Tibial nerve (tissue), 4 donors: Measurements from ENCODE around the gene PPA2. TPM values are rescaled to one million over a fixed set of nuclear protein-coding genes. Genes with fewer than 3 reads are reported as not detected.
"Not testable (repeated sequence)": the region's sequence is repeated elsewhere in the genome, so short reads cannot be mapped to it uniquely, and the experiment has no call there.

Experiments used
- DNase-seq, 2 donors: peaks; one replicate each; pipeline ENCODE4 v3.0.0-alpha.2; 2019; ENCODE audit warnings: low spot score in 2 of 2
- H3K27ac ChIP-seq, 4 donors: fragments of 200-600 bp; sonication (generic) in 3 of 4; one replicate each; pipeline ENCODE4 v1.5.1; 2017 to 2019; ENCODE audit warnings: mild to moderate bottlenecking in 1 of 4
- H3K27me3 ChIP-seq, 2 donors: fragments of 200-600 bp; sonication (generic) in 1 of 2; one replicate each; pipeline versions ENCODE4 v1.5.1 to v1.6.0; 2017 to 2019
- H3K36me3 ChIP-seq, 3 donors: fragments of 200-600 bp; sonication (generic); one replicate each; pipeline ENCODE4 v1.5.1; 2018 to 2019
- H3K4me1 ChIP-seq, 4 donors: fragments of 200-600 bp; sonication (generic) in 3 of 4; one replicate each; pipeline ENCODE4 v1.5.1; 2017 to 2019
- H3K4me3 ChIP-seq, 4 donors: fragments of 200-600 bp; sonication (generic) in 3 of 4; one replicate each; pipeline ENCODE4 v1.5.1; 2017 to 2019; ENCODE audit warnings: mild to moderate bottlenecking in 1 of 4, moderate library complexity in 1 of 4
- H3K9me3 ChIP-seq, 4 donors: fragments of 200-600 bp; sonication (generic) in 3 of 4; one replicate each; pipeline ENCODE4 v1.5.1; 2017 to 2019
- EP300 ChIP-seq, 2 donors: sonication (generic); formaldehyde crosslinking; IDR thresholded peaks; one replicate each; pipeline ENCODE4 v1.6.1; 2017; ENCODE audit warnings: antibody characterized with exemption in 2 of 2, mild to moderate bottlenecking in 1 of 2
- POLR2A ChIP-seq, 2 donors: fragments of 450-650 bp; IDR thresholded peaks; one replicate each; pipeline ENCODE4 v1.6.1; 2017; ENCODE audit warnings: antibody characterized with exemption in 2 of 2, mild to moderate bottlenecking in 2 of 2, moderate library complexity in 2 of 2
- WGBS, 2 donors: methylation state at CpG; one replicate each; pipeline ENCODE4 v1.1.5; 2018; 5-methylcytosine and 5-hydroxymethylcytosine counted together
- total RNA-seq, 4 donors: library from RNA; depleted of rRNA; stranded (reverse); fragments of >200 nt; gene quantifications; one replicate each; pipeline ENCODE4 v1.1.0, GENCODE V29; 2016
- TF ChIP-seq, protein P1 (sequence below), 5 experiments: fragments of 200-600 bp in 3 of 5; fragments of 450-650 bp in 2 of 5; sonication (generic) in 3 of 5; IDR thresholded peaks; one replicate each; pipeline ENCODE4 v1.5.1; 2016 to 2019; ENCODE audit warnings: antibody characterized with exemption in 5 of 5, mild to moderate bottlenecking in 3 of 5, moderate library complexity in 2 of 5

The PPA2 gene
- total RNA-seq, 4 donors from 2014 or later, result 69.9 to 106 (median 84.7) TPM

- no peaks in the 10 kb centered on the region for H3K27me3 ChIP-seq
- H3K36me3 ChIP-seq, result peaks cover 0 to 50% (median 9%) of the 10 kb centered on the region in 3 donors
- WGBS, 2 donors, result 89 to 96% methylated on average over 15 of the region's 15 CpGs
- no peaks in the 10 kb centered on the region for H3K4me1 ChIP-seq
- no peak overlapping the region for H3K27ac ChIP-seq
- peaks cover 0 to 19% (median 2%) of the 10 kb centered on the region in 4 donors for H3K9me3 ChIP-seq
- no peak for DNase-seq
- TF ChIP-seq POLR2A (IDR thresholded peaks at IDR 0.05) (no peak), EP300 (IDR thresholded peaks at IDR 0.05) (no peak)
- TF ChIP-seq, protein P1, sequence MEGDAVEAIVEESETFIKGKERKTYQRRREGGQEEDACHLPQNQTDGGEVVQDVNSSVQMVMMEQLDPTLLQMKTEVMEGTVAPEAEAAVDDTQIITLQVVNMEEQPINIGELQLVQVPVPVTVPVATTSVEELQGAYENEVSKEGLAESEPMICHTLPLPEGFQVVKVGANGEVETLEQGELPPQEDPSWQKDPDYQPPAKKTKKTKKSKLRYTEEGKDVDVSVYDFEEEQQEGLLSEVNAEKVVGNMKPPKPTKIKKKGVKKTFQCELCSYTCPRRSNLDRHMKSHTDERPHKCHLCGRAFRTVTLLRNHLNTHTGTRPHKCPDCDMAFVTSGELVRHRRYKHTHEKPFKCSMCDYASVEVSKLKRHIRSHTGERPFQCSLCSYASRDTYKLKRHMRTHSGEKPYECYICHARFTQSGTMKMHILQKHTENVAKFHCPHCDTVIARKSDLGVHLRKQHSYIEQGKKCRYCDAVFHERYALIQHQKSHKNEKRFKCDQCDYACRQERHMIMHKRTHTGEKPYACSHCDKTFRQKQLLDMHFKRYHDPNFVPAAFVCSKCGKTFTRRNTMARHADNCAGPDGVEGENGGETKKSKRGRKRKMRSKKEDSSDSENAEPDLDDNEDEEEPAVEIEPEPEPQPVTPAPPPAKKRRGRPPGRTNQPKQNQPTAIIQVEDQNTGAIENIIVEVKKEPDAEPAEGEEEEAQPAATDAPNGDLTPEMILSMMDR (IDR thresholded peaks at IDR 0.05), result no peak
- no peak overlapping the region for H3K4me3 ChIP-seq
Measured at GRCh38 chr4:105414316-105414715, 59.5 kb downstream of the PPA2 start.

DNA sequence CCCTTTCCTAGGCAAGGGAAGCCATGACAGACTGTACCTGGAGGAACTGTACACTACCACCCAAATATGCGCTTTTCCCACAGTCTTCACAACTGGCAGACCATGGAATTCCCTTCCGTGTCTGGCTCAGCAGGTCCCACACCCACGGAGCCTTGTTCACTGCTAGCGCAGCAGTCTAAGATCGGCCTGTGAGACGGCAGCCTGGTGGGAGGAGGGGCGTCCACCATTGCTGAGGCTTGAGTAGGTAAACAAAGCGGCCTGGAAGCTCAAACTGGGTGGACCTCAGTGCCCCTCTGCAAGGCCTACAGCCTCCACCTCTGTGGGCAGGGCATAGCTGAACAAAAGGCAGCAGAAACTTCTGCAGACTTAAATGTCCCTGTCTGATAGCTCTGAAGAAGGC, 64.7 kb downstream of the PPA2 start:
- Histone ChIP-seq H3K9me3 (peaks cover 0 to 26% (median 8%) of the 10 kb centered on the region in 4 donors), H3K36me3 (peaks cover 0 to 75% (median 5%) of the 10 kb centered on the region in 3 donors)
- not testable (repeated sequence) for H3K4me1 ChIP-seq, H3K27me3 ChIP-seq, H3K4me3 ChIP-seq, H3K27ac ChIP-seq, DNase-seq
- 93 to 96% methylated on average over 8 of the region's 8 CpGs for WGBS, 2 donors

DNA sequence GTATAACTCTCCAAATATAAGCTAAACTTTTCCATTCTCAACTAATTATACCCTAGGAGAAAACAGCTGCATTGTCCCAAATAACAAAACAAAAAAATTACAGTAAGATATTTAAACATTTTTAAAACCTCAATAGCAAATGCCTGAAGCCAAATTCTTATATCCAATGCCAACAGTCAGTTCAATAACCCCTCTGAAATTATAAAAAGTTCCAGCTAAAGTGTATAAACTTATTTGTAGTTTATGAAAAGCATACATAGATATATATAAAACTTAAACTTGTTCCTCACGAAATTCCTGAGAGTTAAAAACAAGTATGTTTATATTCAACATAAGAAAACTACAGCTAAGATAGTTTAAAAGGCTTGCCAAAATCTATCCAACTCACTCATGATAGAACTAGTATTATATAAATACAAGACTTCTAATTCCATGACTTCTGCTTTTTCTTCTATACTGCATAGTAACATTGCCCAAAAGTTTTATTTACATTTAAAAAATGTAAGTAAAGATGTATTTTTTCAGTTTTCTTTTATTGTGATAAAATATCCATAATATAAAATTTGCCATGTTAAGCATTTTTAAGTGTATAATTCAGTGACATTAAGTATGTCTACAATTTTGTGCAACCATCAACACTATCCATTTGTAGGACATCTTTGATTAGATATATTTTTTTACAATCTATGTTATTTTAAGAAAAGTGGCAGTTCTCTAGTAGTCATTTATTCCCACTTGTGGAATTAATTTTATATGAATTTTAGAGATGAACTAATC, 72.8 kb downstream of the PPA2 start:
- no peaks in the 10 kb centered on the region for H3K27me3 ChIP-seq
- H3K9me3 ChIP-seq, result peaks cover 0 to 13% (median 4%) of the 10 kb centered on the region in 4 donors
- DNase-seq, result no peak
- WGBS, 2 donors, result 55 to 65% methylated on average over 1 of the region's 1 CpG
- H3K36me3 ChIP-seq, result peaks cover 0 to 41% (median 5%) of the 10 kb centered on the region in 3 donors
- H3K4me3 ChIP-seq, result no peak overlapping the region
- no peaks in the 10 kb centered on the region for H3K4me1 ChIP-seq
- no peak overlapping the region for H3K27ac ChIP-seq
- TF ChIP-seq, protein P1 (IDR thresholded peaks at IDR 0.05), result no peak
- TF ChIP-seq EP300 (IDR thresholded peaks at IDR 0.05) (no peak), POLR2A (IDR thresholded peaks at IDR 0.05) (no peak)

GRCh38 chr4:105399532-105400161, 74.2 kb downstream of the PPA2 start:
- WGBS, 2 donors, result 91 to 92% methylated on average over 2 of the region's 2 CpGs
- Histone ChIP-seq H3K27ac (no peak overlapping the region), H3K36me3 (peaks cover 0 to 39% (median 0%) of the 10 kb centered on the region in 3 donors), H3K4me1 (no peaks in the 10 kb centered on the region), H3K9me3 (peaks cover 0 to 6% (median 2%) of the 10 kb centered on the region in 4 donors), H3K4me3 (no peak overlapping the region), H3K27me3 (no peaks in the 10 kb centered on the region)
- no peak for DNase-seq
- TF ChIP-seq EP300 (IDR thresholded peaks at IDR 0.05) (no peak), POLR2A (IDR thresholded peaks at IDR 0.05) (no peak)
- TF ChIP-seq, protein P1 (IDR thresholded peaks at IDR 0.05), result no peak

DNA sequence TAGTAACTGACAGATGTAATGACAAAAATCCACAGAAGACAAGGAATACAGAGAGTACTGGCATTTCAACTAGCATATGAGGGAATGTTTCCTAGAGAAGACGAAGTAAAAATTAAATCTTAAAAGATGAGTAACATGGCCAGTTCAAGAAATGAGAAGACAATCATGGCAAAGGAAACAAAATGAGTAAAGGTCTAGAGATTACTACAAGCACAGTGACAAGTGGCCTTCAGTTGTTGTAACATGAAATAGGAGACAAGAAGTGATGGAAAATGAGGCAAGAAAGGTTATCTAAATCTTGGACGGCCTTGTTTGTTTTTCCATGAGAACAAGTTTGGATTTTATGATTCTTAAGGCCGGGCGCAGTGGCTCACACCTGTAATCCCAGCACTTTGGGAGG, 81.0 kb downstream of the PPA2 start:
- Histone ChIP-seq H3K27me3 (no peaks in the 10 kb centered on the region), H3K36me3 (peaks cover 0 to 49% (median 0%) of the 10 kb centered on the region in 3 donors), H3K9me3 (no peaks in the 10 kb centered on the region), H3K4me3 (no peak overlapping the region), H3K27ac (no peak overlapping the region), H3K4me1 (no peaks in the 10 kb centered on the region)
- no peak for DNase-seq
- WGBS, 2 donors, result 78 to 84% methylated on average over 4 of the region's 4 CpGs
- TF ChIP-seq, protein P1 (IDR thresholded peaks at IDR 0.05), result no peak
- TF ChIP-seq POLR2A (IDR thresholded peaks at IDR 0.05) (no peak), EP300 (IDR thresholded peaks at IDR 0.05) (no peak)
